PC-9 (cell line): ENCODE measurements around the gene HKDC1.

ENCODE experiments used
- CTCF ChIP-seq: fragments of 200-600 bp; sonication (generic); conservative IDR thresholded peaks from 2 replicates; pipeline ENCODE4 v1.6.1; 2017; ENCODE audit warnings: mixed run types, antibody characterized with exemption, mild to moderate bottlenecking, moderate library complexity
- EZH2 ChIP-seq: fragments of 200-600 bp; sonication (generic); IDR thresholded peaks from 2 replicates; pipeline ENCODE4 v1.8.0; 2017; ENCODE audit warnings: antibody characterized with exemption, low read depth

GRCh38 chr10:69240455-69240854 lies 20.3 kb downstream of the HKDC1 start:
- no peak for TF ChIP-seq CTCF
- no peak for TF ChIP-seq EZH2
